Measurements from ENCODE around the gene DCBLD2.

- TF ChIP-seq EZH2 (IDR thresholded peaks at IDR 0.05; ENCODE audit: borderline replicate concordance, low read depth, low read length, poor library complexity, severe bottlenecking), result no peak
- TF ChIP-seq CTCF (conservative IDR thresholded peaks at IDR 0.05; ENCODE audit: low read depth, low read length), result no peak
Observed at GRCh38 chr3:98930413-98930812, 28.9 kb upstream of the DCBLD2 start.
